Endodermal cell (in vitro differentiated cells): ENCODE results near the gene ACVR1. TPM values are rescaled to one million over a fixed set of nuclear protein-coding genes. Genes with fewer than 3 reads are reported as not detected.

Experiments
- DNase-seq: peaks from one replicate; pipeline ENCODE4 v3.0.0-alpha.2; 2017
- H3K27ac ChIP-seq: 2 replicates; pipeline ENCODE4 v1.5.1; 2013; ENCODE audit warnings: mild to moderate bottlenecking, low read depth, low read length, moderate library complexity
- H3K27me3 ChIP-seq: 2 replicates; pipeline ENCODE4 v1.6.1; 2013; ENCODE audit warnings: mild to moderate bottlenecking, low read length, moderate library complexity; ENCODE audit not compliant: insufficient read depth, control insufficient read depth, poor library complexity, severe bottlenecking
- H3K36me3 ChIP-seq: 2 replicates; pipeline ENCODE4 v1.7.0; 2013; ENCODE audit warnings: mild to moderate bottlenecking, low read length, moderate library complexity; ENCODE audit not compliant: control insufficient read depth, insufficient read depth
- H3K4me1 ChIP-seq: one replicate; pipeline ENCODE4 v1.7.0; 2013; ENCODE audit warnings: low read length; ENCODE audit not compliant: control insufficient read depth, insufficient read depth
- H3K4me3 ChIP-seq: 2 replicates; pipeline ENCODE4 v1.5.1; 2013; ENCODE audit warnings: mild to moderate bottlenecking, low read length, moderate library complexity
- H3K9ac ChIP-seq: 2 replicates; pipeline ENCODE4 v1.6.1; 2013; ENCODE audit warnings: mild to moderate bottlenecking, low read length, moderate library complexity; ENCODE audit not compliant: poor library complexity, severe bottlenecking; ENCODE audit errors: extremely low read depth
- H3K9me3 ChIP-seq: 2 replicates; pipeline ENCODE4 v1.6.1; 2013; ENCODE audit warnings: mild to moderate bottlenecking, low read length, moderate library complexity; ENCODE audit not compliant: control insufficient read depth
- H3K27ac Mint-ChIP-seq: 2 replicates; pipeline ENCODE4 v1.8.0; 2020; ENCODE audit warnings: mixed read lengths
- H3K27me3 Mint-ChIP-seq: 2 replicates; pipeline ENCODE4 v1.8.0; 2021; ENCODE audit warnings: mild to moderate bottlenecking, mixed read lengths; ENCODE audit not compliant: insufficient read depth
- H3K36me3 Mint-ChIP-seq: 2 replicates; pipeline ENCODE4 v1.8.0; 2020; ENCODE audit warnings: low read depth, mixed read lengths
- H3K4me1 Mint-ChIP-seq: 2 replicates; pipeline ENCODE4 v1.8.0; 2020; ENCODE audit warnings: mixed read lengths
- H3K4me3 Mint-ChIP-seq: 2 replicates; pipeline ENCODE4 v1.8.0; 2020; ENCODE audit warnings: mild to moderate bottlenecking, moderate library complexity, mixed read lengths
- H3K9me3 Mint-ChIP-seq: 2 replicates; pipeline ENCODE4 v1.8.0; 2020; ENCODE audit warnings: mild to moderate bottlenecking, mixed read lengths
- CTCF ChIP-seq: fragments of 200-600 bp; sonication (generic); conservative IDR thresholded peaks from 2 replicates; pipeline ENCODE4 v1.5.0; 2021; ENCODE audit warnings: antibody characterized with exemption, mild to moderate bottlenecking
- WGBS, 2 experiments: methylation state at CpG; one replicate each; pipeline versions ENCODE4 v1.1.5 to v1.1.7; 2013; ENCODE audit warnings: missing lambda C conversion rate in 2 of 2, mixed read lengths in 1 of 2; ENCODE audit not compliant: insufficient coverage in 1 of 2, insufficient read length in 1 of 2; 5-methylcytosine and 5-hydroxymethylcytosine counted together
- total RNA-seq, 2 donors: library from RNA; stranded (reverse); fragmentation: NEBNext Ultra II Directional in 1 of 2; extraction: Animal tissue kit (Norgen Biotek cat#: 25700) in 1 of 2; gene quantifications; 2 replicates in 1 of 2; 3 replicates in 1 of 2; pipeline ENCODE4 v1.2.1, GENCODE V29; 2021

The ACVR1 gene
- total RNA-seq, 2 donors from 2014 or later, result 21.1 to 26.9 TPM

- no peak overlapping the region for H3K9ac ChIP-seq
- H3K9me3 ChIP-seq, result no peaks in the 10 kb centered on the region
- peaks cover 48% of the 10 kb centered on the region for H3K36me3 ChIP-seq
- peaks cover 7% of the 10 kb centered on the region for H3K9me3 Mint-ChIP-seq
- 90 to 95% methylated on average over 2 to 3 of the region's 3 CpGs for WGBS, 2 experiments
- no peak overlapping the region for H3K27ac Mint-ChIP-seq
- no peaks in the 10 kb centered on the region for H3K4me1 ChIP-seq
- H3K4me1 Mint-ChIP-seq, result no peaks in the 10 kb centered on the region
- peaks cover 76% of the 10 kb centered on the region for H3K36me3 Mint-ChIP-seq
- H3K27me3 ChIP-seq, result no peaks in the 10 kb centered on the region
- no peaks in the 10 kb centered on the region for H3K27me3 Mint-ChIP-seq
- no peak overlapping the region for H3K4me3 ChIP-seq
- H3K27ac ChIP-seq, result no peak overlapping the region
- no peak for DNase-seq
- no peak for TF ChIP-seq CTCF
- no peak overlapping the region for H3K4me3 Mint-ChIP-seq
Observed at GRCh38 chr2:157732596-157732995, 143.5 kb downstream of the ACVR1 start.

- Histone ChIP-seq H3K27ac (no peak overlapping the region), H3K9ac (no peak overlapping the region), H3K27me3 (no peaks in the 10 kb centered on the region), H3K36me3 (peaks cover 19% of the 10 kb centered on the region), H3K9me3 (peaks cover 13% of the 10 kb centered on the region), H3K4me1 (no peaks in the 10 kb centered on the region), H3K4me3 (no peak overlapping the region)
- H3K4me1 Mint-ChIP-seq, result no peaks in the 10 kb centered on the region
- peaks cover 19% of the 10 kb centered on the region for H3K9me3 Mint-ChIP-seq
- DNase-seq, result no peak
- no peak for TF ChIP-seq CTCF
- 100% methylated on average over 1 of the region's 1 CpG; no CpG with 5 or more reads in 1 of the 2 experiments for WGBS, 2 experiments
- no peak overlapping the region for H3K4me3 Mint-ChIP-seq
- no peak overlapping the region for H3K27ac Mint-ChIP-seq
- H3K36me3 Mint-ChIP-seq, result peaks cover 61% of the 10 kb centered on the region
- H3K27me3 Mint-ChIP-seq, result no peaks in the 10 kb centered on the region
Observed at GRCh38 chr2:157727693-157728092, 148.4 kb downstream of the ACVR1 start.

- Histone ChIP-seq H3K9me3 (peaks cover 21% of the 10 kb centered on the region), H3K9ac (no peak overlapping the region), H3K36me3 (peaks cover 21% of the 10 kb centered on the region), H3K4me1 (no peaks in the 10 kb centered on the region), H3K27me3 (no peaks in the 10 kb centered on the region), H3K27ac (no peak overlapping the region), H3K4me3 (no peak overlapping the region)
- H3K27me3 Mint-ChIP-seq, result no peaks in the 10 kb centered on the region
- no peak for TF ChIP-seq CTCF
- H3K9me3 Mint-ChIP-seq, result peaks cover 26% of the 10 kb centered on the region
- DNase-seq, result no peak
- no peaks in the 10 kb centered on the region for H3K4me1 Mint-ChIP-seq
- no peak overlapping the region for H3K27ac Mint-ChIP-seq
- peaks cover 63% of the 10 kb centered on the region for H3K36me3 Mint-ChIP-seq
- no peak overlapping the region for H3K4me3 Mint-ChIP-seq
- WGBS, 2 experiments, result 89% methylated on average over 1 of the region's 1 CpG; no CpG with 5 or more reads in 1 of the 2 experiments
Observed at GRCh38 chr2:157726946-157727345, 149.2 kb downstream of the ACVR1 start.
